GM12892 (cell line): ENCODE results near the gene TDRD12.

Experiments used
- POLR2A ChIP-seq: IDR thresholded peaks from 2 replicates; pipeline ENCODE4 v1.6.1; 2011; ENCODE audit warnings: low read depth, low read length, control low read depth
- POLR2AphosphoS5 ChIP-seq: IDR thresholded peaks from 2 replicates; pipeline ENCODE4 v1.6.1; 2011; ENCODE audit warnings: low read depth, low read length, control low read depth

- no peak for TF ChIP-seq POLR2AphosphoS5
- no peak for TF ChIP-seq POLR2A
These were observed 147.1 kb downstream of the TDRD12 start for GRCh38 chr19:32866564-32867265.
